ENCODE results near the gene PER1.
A peak's percentile ranks its signal among the peaks of the same experiment; 100 is the strongest.

PER1 gene

GRCh38 chr17:8145811-8146210, 6.4 kb downstream of the PER1 start:
- H3K4me3 ChIP-seq (ENCODE audit: low read depth, low read length): no peak overlapping the region

GRCh38 chr17:8144401-8145231, 7.6 kb downstream of the PER1 start:
- Histone ChIP-seq H3K4me3 (ENCODE audit: low read depth, low read length) (no peak overlapping the region), H3K27ac (ENCODE audit: low read depth, low read length) (no peak overlapping the region), H3K4me1 (ENCODE audit: control insufficient read depth, insufficient read depth, low read length, unreplicated experiment) (peaks cover under 1% of the 10 kb centered on the region), H3K27me3 (ENCODE audit: insufficient read depth, low read length) (no peaks in the 10 kb centered on the region), H3K36me3 (ENCODE audit: insufficient read depth, low read length) (peaks cover 61% of the 10 kb centered on the region; the same call in 1 of the 2 replicates), H2AFZ (ENCODE audit: low read length, unreplicated experiment) (no peak overlapping the region), H3K79me2 (ENCODE audit: control insufficient read depth, insufficient read depth, low read length, unreplicated experiment) (peaks cover 5% of the 10 kb centered on the region)

More at GRCh38 chr17:8145811-8146210, 6.4 kb downstream of the PER1 start:
- Histone ChIP-seq H3K27me3 (ENCODE audit: insufficient read depth, low read length) (no peaks in the 10 kb centered on the region), H3K36me3 (ENCODE audit: insufficient read depth, low read length) (peaks cover 63% of the 10 kb centered on the region; the same call in 1 of the 2 replicates), H3K79me2 (ENCODE audit: control insufficient read depth, insufficient read depth, low read length, unreplicated experiment) (peaks cover 17% of the 10 kb centered on the region), H2AFZ (ENCODE audit: low read length, unreplicated experiment) (no peak overlapping the region), H3K27ac (ENCODE audit: low read depth, low read length) (no peak overlapping the region), H3K4me1 (ENCODE audit: control insufficient read depth, insufficient read depth, low read length, unreplicated experiment) (peaks cover 5% of the 10 kb centered on the region)

GRCh38 chr17:8143581-8144400, 8.4 kb downstream of the PER1 start:
- H3K27me3 ChIP-seq (ENCODE audit: insufficient read depth, low read length): no peaks in the 10 kb centered on the region
- H3K4me1 ChIP-seq (ENCODE audit: control insufficient read depth, insufficient read depth, low read length, unreplicated experiment): peaks cover 3% of the 10 kb centered on the region
- peaks cover 56% of the 10 kb centered on the region; the same call in 1 of the 2 replicates for H3K36me3 ChIP-seq (ENCODE audit: insufficient read depth, low read length)
- H2AFZ ChIP-seq (ENCODE audit: low read length, unreplicated experiment): no peak overlapping the region
- H3K79me2 ChIP-seq (ENCODE audit: control insufficient read depth, insufficient read depth, low read length, unreplicated experiment): no peaks in the 10 kb centered on the region
- H3K4me3 ChIP-seq (ENCODE audit: low read depth, low read length): no peak overlapping the region
- no peak overlapping the region for H3K27ac ChIP-seq (ENCODE audit: low read depth, low read length)

GRCh38 chr17:8142887-8143580, 9.2 kb downstream of the PER1 start:
- Histone ChIP-seq H3K27me3 (ENCODE audit: insufficient read depth, low read length) (no peaks in the 10 kb centered on the region), H3K79me2 (ENCODE audit: control insufficient read depth, insufficient read depth, low read length, unreplicated experiment) (no peaks in the 10 kb centered on the region), H2AFZ (ENCODE audit: low read length, unreplicated experiment) (no peak overlapping the region), H3K4me3 (ENCODE audit: low read depth, low read length) (no peak overlapping the region), H3K27ac (ENCODE audit: low read depth, low read length) (no peak overlapping the region), H3K36me3 (ENCODE audit: insufficient read depth, low read length) (peaks cover 49% of the 10 kb centered on the region; the same call in 1 of the 2 replicates), H3K4me1 (ENCODE audit: control insufficient read depth, insufficient read depth, low read length, unreplicated experiment) (peaks cover 3% of the 10 kb centered on the region)

GRCh38 chr17:8142158-8142886, 9.9 kb downstream of the PER1 start:
- no peak overlapping the region for H2AFZ ChIP-seq (ENCODE audit: low read length, unreplicated experiment)
- no peak overlapping the region for H3K4me3 ChIP-seq (ENCODE audit: low read depth, low read length)
- no peaks in the 10 kb centered on the region for H3K79me2 ChIP-seq (ENCODE audit: control insufficient read depth, insufficient read depth, low read length, unreplicated experiment)
- peaks cover 44% of the 10 kb centered on the region; the same call in 1 of the 2 replicates for H3K36me3 ChIP-seq (ENCODE audit: insufficient read depth, low read length)
- H3K27me3 ChIP-seq (ENCODE audit: insufficient read depth, low read length): no peaks in the 10 kb centered on the region
- H3K4me1 ChIP-seq (ENCODE audit: control insufficient read depth, insufficient read depth, low read length, unreplicated experiment): peaks cover 3% of the 10 kb centered on the region
- H3K27ac ChIP-seq (ENCODE audit: low read depth, low read length): no peak overlapping the region

- H3K27me3 ChIP-seq (ENCODE audit: insufficient read depth, low read length): no peaks in the 10 kb centered on the region
- no peak overlapping the region for H3K4me3 ChIP-seq (ENCODE audit: low read depth, low read length)
- peaks cover 3% of the 10 kb centered on the region for H3K4me1 ChIP-seq (ENCODE audit: control insufficient read depth, insufficient read depth, low read length, unreplicated experiment)
- H3K36me3 ChIP-seq (ENCODE audit: insufficient read depth, low read length): peaks cover 39% of the 10 kb centered on the region; the same call in 1 of the 2 replicates
- no peak overlapping the region for H3K27ac ChIP-seq (ENCODE audit: low read depth, low read length)
- H2AFZ ChIP-seq (ENCODE audit: low read length, unreplicated experiment): no peak overlapping the region
- H3K79me2 ChIP-seq (ENCODE audit: control insufficient read depth, insufficient read depth, low read length, unreplicated experiment): no peaks in the 10 kb centered on the region
Observed at GRCh38 chr17:8141741-8142140, 10.5 kb downstream of the PER1 start.

GRCh38 chr17:8141045-8141444, 11.2 kb downstream of the PER1 start:
- no peak overlapping the region for H3K27ac ChIP-seq (ENCODE audit: low read depth, low read length)

GRCh38 chr17:8140065-8141029, 11.9 kb downstream of the PER1 start:
- H2AFZ ChIP-seq (ENCODE audit: low read length, unreplicated experiment): no peak overlapping the region
- H3K4me1 ChIP-seq (ENCODE audit: control insufficient read depth, insufficient read depth, low read length, unreplicated experiment): peaks cover 3% of the 10 kb centered on the region
- no peaks in the 10 kb centered on the region for H3K27me3 ChIP-seq (ENCODE audit: insufficient read depth, low read length)
- no peak overlapping the region for H3K27ac ChIP-seq (ENCODE audit: low read depth, low read length)
- no peak overlapping the region for H3K4me3 ChIP-seq (ENCODE audit: low read depth, low read length)
- peaks cover 25% of the 10 kb centered on the region; the same call in 1 of the 2 replicates for H3K36me3 ChIP-seq (ENCODE audit: insufficient read depth, low read length)
- no peaks in the 10 kb centered on the region for H3K79me2 ChIP-seq (ENCODE audit: control insufficient read depth, insufficient read depth, low read length, unreplicated experiment)

More at GRCh38 chr17:8141045-8141444, 11.2 kb downstream of the PER1 start:
- Histone ChIP-seq H3K27me3 (ENCODE audit: insufficient read depth, low read length) (no peaks in the 10 kb centered on the region), H2AFZ (ENCODE audit: low read length, unreplicated experiment) (no peak overlapping the region), H3K4me1 (ENCODE audit: control insufficient read depth, insufficient read depth, low read length, unreplicated experiment) (peaks cover 3% of the 10 kb centered on the region), H3K79me2 (ENCODE audit: control insufficient read depth, insufficient read depth, low read length, unreplicated experiment) (no peaks in the 10 kb centered on the region), H3K4me3 (ENCODE audit: low read depth, low read length) (no peak overlapping the region), H3K36me3 (ENCODE audit: insufficient read depth, low read length) (peaks cover 32% of the 10 kb centered on the region; the same call in 1 of the 2 replicates)

- Histone ChIP-seq H3K27me3 (ENCODE audit: insufficient read depth, low read length) (no peaks in the 10 kb centered on the region), H3K4me1 (ENCODE audit: control insufficient read depth, insufficient read depth, low read length, unreplicated experiment) (peaks cover 8% of the 10 kb centered on the region), H3K79me2 (ENCODE audit: control insufficient read depth, insufficient read depth, low read length, unreplicated experiment) (no peaks in the 10 kb centered on the region), H3K4me3 (ENCODE audit: low read depth, low read length) (peak overlapping the region; percentile 53), H3K36me3 (ENCODE audit: insufficient read depth, low read length) (peaks cover 25% of the 10 kb centered on the region; the same call in 1 of the 2 replicates), H2AFZ (ENCODE audit: low read length, unreplicated experiment) (no peak overlapping the region), H3K27ac (ENCODE audit: low read depth, low read length) (peak overlapping the region; percentile 84)
Observed at GRCh38 chr17:8138672-8139371, 13.4 kb downstream of the PER1 start.

Measured in ACC112 (cell line).